RWPE2 (cell line): Measurements from ENCODE around the gene SLC9A9.
A peak's percentile ranks its signal among the peaks of the same experiment; 100 is the strongest.

Experiments used
- ATAC-seq: fragments of 200-7000 bp; cut with Tn5 transposase; 3 replicates; pipeline ENCODE4 v1.9.1; 2021; ENCODE audit warnings: low read depth
- DNase-seq: peaks from one replicate; pipeline ENCODE4 v3.0.0-alpha.2; 2020; ENCODE audit warnings: low spot score
- H3K27ac ChIP-seq: fragments of 450-650 bp; 2 replicates; pipeline ENCODE4 v1.5.1; 2017; ENCODE audit warnings: mild to moderate bottlenecking; ENCODE audit not compliant: poor library complexity, severe bottlenecking
- H3K27me3 ChIP-seq: fragments of 250-450 bp; sonication (Bioruptor Pico); 2 replicates; pipeline ENCODE4 v1.5.1; 2021; ENCODE audit warnings: mild to moderate bottlenecking, moderate library complexity; ENCODE audit not compliant: insufficient read depth, poor library complexity, severe bottlenecking
- H3K36me3 ChIP-seq: fragments of 250-450 bp; sonication (Bioruptor Pico); 2 replicates; pipeline ENCODE4 v1.5.1; 2020; ENCODE audit warnings: low read depth, mild to moderate bottlenecking, moderate library complexity
- H3K4me1 ChIP-seq: fragments of 250-450 bp; sonication (Bioruptor Pico); 2 replicates; pipeline ENCODE4 v1.5.1; 2021; ENCODE audit warnings: mild to moderate bottlenecking, moderate library complexity; ENCODE audit not compliant: insufficient read depth, poor library complexity, severe bottlenecking
- H3K4me3 ChIP-seq: fragments of 250-450 bp; sonication (Bioruptor Pico); 2 replicates; pipeline ENCODE4 v1.5.1; 2021; ENCODE audit warnings: mild to moderate bottlenecking, moderate library complexity; ENCODE audit not compliant: severe bottlenecking
- H3K9me3 ChIP-seq: fragments of 250-450 bp; sonication (Bioruptor Pico); 2 replicates; pipeline ENCODE4 v1.5.1; 2021; ENCODE audit warnings: mild to moderate bottlenecking, moderate library complexity; ENCODE audit not compliant: severe bottlenecking
- TF ChIP-seq, protein P1 (sequence below): fragments of 450-650 bp; IDR thresholded peaks from one replicate; pipeline ENCODE4 v1.5.1; 2017; ENCODE audit warnings: mild to moderate bottlenecking, moderate library complexity; ENCODE audit not compliant: poor library complexity, severe bottlenecking

The SLC9A9 gene

DNA sequence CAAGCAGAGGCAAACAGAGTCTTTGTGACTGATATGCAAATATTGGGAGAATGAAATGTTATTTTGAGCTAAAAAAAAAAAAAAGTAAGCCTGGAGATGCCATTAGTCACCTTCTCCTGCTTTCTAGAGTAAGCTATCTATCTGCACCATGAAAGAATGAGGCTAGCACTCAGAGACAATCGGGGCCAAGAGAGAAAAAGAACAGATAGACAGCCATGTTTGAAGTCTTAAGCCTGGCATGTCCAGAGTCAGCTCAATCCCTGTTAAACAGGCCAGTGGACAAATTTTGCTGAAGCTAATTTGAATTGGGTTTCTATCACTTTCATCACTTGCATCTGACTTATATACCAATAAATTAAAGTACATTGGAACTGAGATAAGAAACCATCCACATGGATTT lies 204.4 kb downstream of the SLC9A9 start:
- ATAC-seq (no peak), DNase-seq (no peak)
- no peaks in the 10 kb centered on the region for H3K9me3 ChIP-seq
- no peak overlapping the region for H3K4me3 ChIP-seq
- no peaks in the 10 kb centered on the region for H3K27me3 ChIP-seq
- H3K4me1 ChIP-seq: no peaks in the 10 kb centered on the region
- H3K27ac ChIP-seq: no peak overlapping the region
- H3K36me3 ChIP-seq: no peaks in the 10 kb centered on the region
- TF ChIP-seq, protein P1, sequence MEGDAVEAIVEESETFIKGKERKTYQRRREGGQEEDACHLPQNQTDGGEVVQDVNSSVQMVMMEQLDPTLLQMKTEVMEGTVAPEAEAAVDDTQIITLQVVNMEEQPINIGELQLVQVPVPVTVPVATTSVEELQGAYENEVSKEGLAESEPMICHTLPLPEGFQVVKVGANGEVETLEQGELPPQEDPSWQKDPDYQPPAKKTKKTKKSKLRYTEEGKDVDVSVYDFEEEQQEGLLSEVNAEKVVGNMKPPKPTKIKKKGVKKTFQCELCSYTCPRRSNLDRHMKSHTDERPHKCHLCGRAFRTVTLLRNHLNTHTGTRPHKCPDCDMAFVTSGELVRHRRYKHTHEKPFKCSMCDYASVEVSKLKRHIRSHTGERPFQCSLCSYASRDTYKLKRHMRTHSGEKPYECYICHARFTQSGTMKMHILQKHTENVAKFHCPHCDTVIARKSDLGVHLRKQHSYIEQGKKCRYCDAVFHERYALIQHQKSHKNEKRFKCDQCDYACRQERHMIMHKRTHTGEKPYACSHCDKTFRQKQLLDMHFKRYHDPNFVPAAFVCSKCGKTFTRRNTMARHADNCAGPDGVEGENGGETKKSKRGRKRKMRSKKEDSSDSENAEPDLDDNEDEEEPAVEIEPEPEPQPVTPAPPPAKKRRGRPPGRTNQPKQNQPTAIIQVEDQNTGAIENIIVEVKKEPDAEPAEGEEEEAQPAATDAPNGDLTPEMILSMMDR: no peak

DNA sequence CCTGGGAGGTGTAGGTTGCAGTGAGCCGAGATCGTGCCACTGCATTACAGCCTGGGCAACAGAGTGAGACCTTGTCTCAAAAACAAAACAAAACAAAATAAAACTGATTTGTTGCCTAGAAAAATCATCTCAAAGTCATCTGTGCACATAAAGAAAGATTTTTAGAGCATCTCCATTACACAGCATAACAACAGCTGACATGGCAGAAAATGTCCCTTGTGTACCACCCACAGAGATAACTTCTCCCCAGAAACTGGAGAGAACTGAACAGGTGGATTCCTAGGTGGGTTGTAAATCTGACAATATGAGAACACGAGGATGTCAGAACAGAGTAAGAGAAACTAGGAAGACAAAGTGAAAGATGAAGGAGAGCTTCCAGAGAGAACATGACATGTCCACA lies 207.5 kb downstream of the SLC9A9 start:
- H3K27me3 ChIP-seq: no peaks in the 10 kb centered on the region
- TF ChIP-seq, protein P1: no peak
- no peaks in the 10 kb centered on the region for H3K4me1 ChIP-seq
- ATAC-seq: no peak
- H3K27ac ChIP-seq: no peak overlapping the region
- peaks cover 8% of the 10 kb centered on the region for H3K9me3 ChIP-seq
- H3K36me3 ChIP-seq: no peaks in the 10 kb centered on the region
- DNase-seq: no peak
- no peak overlapping the region for H3K4me3 ChIP-seq

DNA sequence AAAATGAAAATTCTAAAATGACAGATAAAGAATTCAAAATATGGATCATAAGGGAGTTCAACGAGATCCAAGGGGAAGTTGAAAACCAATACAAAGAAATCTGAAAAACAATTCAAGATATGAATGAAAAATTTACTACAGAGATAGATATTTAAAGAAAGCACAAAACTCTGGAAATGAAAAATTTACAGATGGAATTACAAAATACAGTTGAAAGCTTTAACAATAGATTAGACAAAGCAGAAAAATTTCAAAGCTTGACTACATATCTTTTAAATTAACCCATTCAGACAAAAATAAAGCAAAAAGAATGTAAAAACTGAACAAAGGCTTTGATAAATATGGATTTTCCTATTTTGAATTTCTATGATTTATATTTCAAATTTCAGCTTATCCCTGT lies 211.1 kb downstream of the SLC9A9 start:
- no peak overlapping the region for H3K4me3 ChIP-seq
- H3K27me3 ChIP-seq: no peaks in the 10 kb centered on the region
- DNase-seq (no peak), ATAC-seq (no peak)
- no peaks in the 10 kb centered on the region for H3K36me3 ChIP-seq
- H3K27ac ChIP-seq: no peak overlapping the region
- TF ChIP-seq, protein P1: no peak
- H3K4me1 ChIP-seq: no peaks in the 10 kb centered on the region
- H3K9me3 ChIP-seq: peaks cover 8% of the 10 kb centered on the region

DNA sequence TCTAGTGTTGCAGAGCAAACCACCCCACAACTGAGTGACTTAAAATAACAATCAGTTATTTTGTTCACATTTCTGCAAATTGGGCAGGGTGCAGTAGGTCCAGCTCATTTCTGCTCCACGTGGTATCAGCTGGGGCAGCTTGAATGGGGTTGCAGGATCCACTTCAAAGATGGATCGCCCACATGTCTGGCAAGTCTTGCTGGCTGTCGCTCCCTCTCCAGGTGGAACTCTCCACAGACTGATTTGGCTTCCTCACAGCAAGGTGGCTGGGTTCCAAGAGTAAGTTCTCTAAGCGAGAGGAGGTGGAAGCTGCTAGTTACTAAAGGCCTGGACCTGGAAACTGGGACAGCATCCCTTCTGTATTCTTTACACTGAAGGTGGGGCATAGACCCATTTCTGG lies 213.3 kb downstream of the SLC9A9 start:
- no peak overlapping the region for H3K27ac ChIP-seq
- no peaks in the 10 kb centered on the region for H3K36me3 ChIP-seq
- ATAC-seq: no peak
- peaks cover 8% of the 10 kb centered on the region for H3K9me3 ChIP-seq
- no peaks in the 10 kb centered on the region for H3K27me3 ChIP-seq
- no peak overlapping the region for H3K4me3 ChIP-seq
- peak; percentile 29 for DNase-seq
- no peaks in the 10 kb centered on the region for H3K4me1 ChIP-seq
- TF ChIP-seq, protein P1: no peak

DNA sequence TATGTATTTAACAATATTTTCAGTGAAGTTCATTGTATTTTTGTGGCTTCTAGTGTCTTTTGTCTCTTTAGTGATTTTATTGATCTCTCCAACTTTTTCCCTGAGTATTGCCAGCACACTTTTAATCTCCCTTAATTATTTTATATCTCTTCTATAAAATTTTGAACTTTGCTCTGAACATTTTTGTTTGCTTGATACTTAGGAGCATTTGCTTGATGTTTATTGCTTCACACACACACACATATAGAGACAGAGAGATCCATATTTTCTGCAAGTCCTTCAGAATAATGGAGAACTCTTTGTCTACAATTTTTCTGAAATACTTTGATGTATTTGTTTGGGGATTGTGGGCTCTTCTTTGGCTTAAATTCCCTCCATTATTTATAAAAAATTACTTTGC lies 213.8 kb downstream of the SLC9A9 start:
- no peaks in the 10 kb centered on the region for H3K4me1 ChIP-seq
- TF ChIP-seq, protein P1: no peak
- H3K9me3 ChIP-seq: peaks cover 8% of the 10 kb centered on the region
- no peaks in the 10 kb centered on the region for H3K27me3 ChIP-seq
- no peaks in the 10 kb centered on the region for H3K36me3 ChIP-seq
- no peak overlapping the region for H3K27ac ChIP-seq
- DNase-seq (no peak), ATAC-seq (no peak)
- H3K4me3 ChIP-seq: no peak overlapping the region
